ENCODE measurements around the gene PALMD.

Gene PALMD

DNA sequence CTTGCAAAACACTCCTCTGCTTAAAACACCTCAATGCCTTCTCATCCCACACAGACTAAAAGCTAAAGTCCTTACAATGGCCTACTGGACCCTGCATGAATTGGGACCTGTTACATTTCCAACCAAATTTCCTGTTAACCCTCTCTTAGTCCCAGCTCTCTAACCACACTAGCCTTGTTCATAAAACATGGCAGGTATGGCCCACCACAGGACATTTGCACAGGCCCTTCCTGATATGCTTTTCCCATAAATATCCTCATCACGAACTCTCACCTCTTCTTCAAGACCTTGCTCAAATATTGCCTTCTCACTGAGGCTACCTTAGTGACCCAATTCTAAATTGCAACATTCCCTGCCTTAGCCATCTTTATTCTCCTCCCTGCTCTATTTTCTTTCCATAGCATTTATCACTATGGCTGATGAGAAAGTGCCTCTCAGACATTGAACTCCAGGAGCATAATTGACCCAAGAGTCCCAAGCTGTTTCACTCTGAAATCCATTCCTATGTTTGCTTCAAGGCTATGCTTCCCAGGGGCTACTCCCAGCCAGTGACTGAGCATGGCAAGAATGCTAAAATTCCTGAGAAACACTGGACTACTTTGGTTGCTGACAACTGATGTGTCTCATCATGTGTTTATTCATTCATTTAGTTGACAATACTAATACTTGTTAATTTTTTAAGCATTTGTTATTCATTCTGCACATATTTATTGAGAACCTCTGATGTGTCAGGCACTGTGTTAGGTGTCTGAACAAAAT lies 2.7 kb upstream of the PALMD start:
- no peak overlapping the region for H3K4me3 ChIP-seq (ENCODE audit: low read length)
- TF ChIP-seq ZNF274 (IDR thresholded peaks at IDR 0.05; ENCODE audit: low read depth, low read length): no peak

DNA sequence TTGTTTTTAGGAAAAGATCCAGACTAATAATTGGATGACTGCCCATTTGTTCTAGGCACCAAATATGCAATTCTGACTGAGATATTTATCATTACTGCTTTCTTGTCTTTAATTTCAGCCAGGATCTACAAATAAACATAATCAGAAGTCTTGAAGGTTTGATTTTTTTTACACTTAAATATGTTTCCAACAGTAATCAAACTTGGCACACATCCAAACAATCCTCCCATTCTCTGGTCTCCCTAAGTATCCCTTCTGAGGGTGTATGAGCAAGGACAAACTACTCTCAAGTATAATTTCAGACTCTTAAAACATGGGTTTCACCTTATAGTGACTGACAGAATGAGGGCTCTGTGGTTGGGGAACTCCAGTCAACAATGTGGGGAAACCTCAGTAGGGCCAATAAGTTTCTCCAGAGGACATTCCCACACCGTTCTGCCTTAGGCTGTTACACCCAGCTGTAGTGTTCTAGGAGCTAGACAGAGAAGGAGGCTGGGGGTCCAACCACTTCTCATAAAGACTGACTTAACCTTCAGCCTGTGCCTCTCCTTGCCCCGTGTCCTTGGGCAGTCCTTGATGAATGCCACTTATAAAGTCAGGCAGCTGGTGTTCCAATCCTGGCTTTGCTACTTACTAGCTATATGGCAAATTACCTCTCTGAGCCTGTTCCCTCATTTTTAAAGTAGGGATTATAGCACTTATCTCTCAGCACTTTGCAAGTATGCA lies 1.5 kb upstream of the PALMD start:
- H3K4me3 ChIP-seq (ENCODE audit: low read length): no peak overlapping the region
- no peak for TF ChIP-seq ZNF274 (IDR thresholded peaks at IDR 0.05; ENCODE audit: low read depth, low read length)

GRCh38 chr1:99645203-99645602 lies 710 bp upstream of the PALMD start:
- no peak overlapping the region for H3K4me3 ChIP-seq (ENCODE audit: low read length)
- TF ChIP-seq ZNF274 (IDR thresholded peaks at IDR 0.05; ENCODE audit: low read depth, low read length): no peak

GRCh38 chr1:99646868-99647267 lies 955 bp downstream of the PALMD start:
- no peak for TF ChIP-seq ZNF274 (IDR thresholded peaks at IDR 0.05; ENCODE audit: low read depth, low read length)
- no peak overlapping the region for H3K4me3 ChIP-seq (ENCODE audit: low read length)

- TF ChIP-seq ZNF274 (IDR thresholded peaks at IDR 0.05; ENCODE audit: low read depth, low read length): no peak
- H3K4me3 ChIP-seq (ENCODE audit: low read length): no peak overlapping the region
Measured at GRCh38 chr1:99647490-99647889, 1.6 kb downstream of the PALMD start.

- TF ChIP-seq ZNF274 (IDR thresholded peaks at IDR 0.05; ENCODE audit: low read depth, low read length): no peak
Measured at GRCh38 chr1:99648107-99648506, 2.2 kb downstream of the PALMD start.

GRCh38 chr1:99650030-99650429 lies 4.1 kb downstream of the PALMD start:
- no peak for TF ChIP-seq ZNF274 (IDR thresholded peaks at IDR 0.05; ENCODE audit: low read depth, low read length)
- H3K4me3 ChIP-seq (ENCODE audit: low read length): no peak overlapping the region

More at GRCh38 chr1:99648107-99648506, 2.2 kb downstream of the PALMD start:
- no peak overlapping the region for H3K4me3 ChIP-seq (ENCODE audit: low read length)

DNA sequence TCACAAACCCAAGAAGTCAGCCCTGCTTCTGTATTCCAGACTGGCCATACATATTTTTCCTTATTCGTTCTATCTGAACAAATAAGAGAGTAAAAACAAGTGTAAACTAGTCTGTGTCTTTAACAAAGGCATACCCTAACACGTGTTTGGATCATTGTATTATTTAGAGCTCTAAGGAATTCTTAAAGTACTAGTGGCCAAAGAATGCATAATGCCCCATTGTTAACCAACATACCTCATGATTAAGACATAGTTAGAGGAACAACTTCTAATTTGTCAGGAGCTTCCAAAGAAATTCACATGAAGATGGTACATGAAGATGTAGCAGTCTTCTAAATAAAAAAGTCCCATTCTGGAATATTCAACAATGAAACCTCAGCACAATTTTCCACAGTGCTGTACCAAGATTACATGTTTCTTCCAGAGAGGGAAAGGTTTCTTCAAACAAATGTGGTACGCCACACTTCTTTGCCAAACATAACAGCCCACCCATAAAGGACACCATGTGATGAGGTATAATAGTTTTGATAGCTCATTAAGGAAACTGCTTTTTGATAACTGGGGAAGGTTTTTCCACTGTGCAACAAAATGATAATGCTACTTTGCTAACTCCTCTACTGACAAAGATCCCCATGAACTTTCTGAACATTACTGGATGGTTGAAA lies 5.0 kb downstream of the PALMD start:
- H3K4me3 ChIP-seq (ENCODE audit: low read length): no peak overlapping the region
- TF ChIP-seq ZNF274 (IDR thresholded peaks at IDR 0.05; ENCODE audit: low read depth, low read length): no peak

DNA sequence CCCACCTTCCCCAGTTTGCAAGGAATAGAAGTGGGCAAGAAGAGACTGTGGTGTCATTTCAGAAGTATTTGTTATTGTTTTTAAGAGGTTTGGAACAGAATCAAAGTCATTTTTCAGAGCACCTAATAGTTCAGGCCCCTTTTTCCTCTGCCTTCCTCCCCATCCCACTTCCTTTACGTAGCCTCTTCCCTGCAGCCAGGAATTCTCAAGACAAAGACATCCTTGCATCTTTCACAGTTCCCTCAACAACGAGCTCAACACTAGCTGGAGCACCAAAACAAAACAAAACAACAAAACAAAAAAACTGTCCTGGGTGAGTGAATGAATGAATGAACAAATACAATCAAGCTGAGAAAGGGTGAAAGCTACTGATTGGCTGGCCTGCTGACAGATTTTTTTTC lies 7.0 kb downstream of the PALMD start:
- no peak for TF ChIP-seq ZNF274 (IDR thresholded peaks at IDR 0.05; ENCODE audit: low read depth, low read length)
- H3K4me3 ChIP-seq (ENCODE audit: low read length): no peak overlapping the region

DNA sequence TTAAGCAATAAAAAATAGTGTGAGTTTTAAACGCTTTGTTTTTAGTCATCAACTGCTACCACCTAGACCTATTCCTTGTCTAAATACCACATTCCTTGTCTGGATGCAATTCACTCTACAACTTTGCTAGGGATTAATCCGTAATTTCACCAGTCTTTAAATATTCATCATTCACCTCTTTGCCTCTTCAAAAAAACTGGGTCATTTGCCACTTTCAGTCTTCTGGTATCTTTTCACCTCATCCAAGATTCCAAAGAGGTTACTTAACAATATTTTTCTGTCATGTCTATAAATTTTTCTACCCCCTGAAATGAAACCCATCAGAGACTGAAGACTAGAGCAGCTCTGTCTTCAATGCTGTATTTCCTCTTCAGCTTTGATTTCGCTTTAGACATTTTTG lies 9.5 kb downstream of the PALMD start:
- no peak overlapping the region for H3K4me3 ChIP-seq (ENCODE audit: low read length)
- TF ChIP-seq ZNF274 (IDR thresholded peaks at IDR 0.05; ENCODE audit: low read depth, low read length): no peak

GRCh38 chr1:99656701-99657100 lies 10.8 kb downstream of the PALMD start:
- TF ChIP-seq ZNF274 (IDR thresholded peaks at IDR 0.05; ENCODE audit: low read depth, low read length): no peak
- no peak overlapping the region for H3K4me3 ChIP-seq (ENCODE audit: low read length)

GRCh38 chr1:99657213-99658030 lies 11.5 kb downstream of the PALMD start:
- no peak overlapping the region for H3K4me3 ChIP-seq (ENCODE audit: low read length)
- TF ChIP-seq ZNF274 (IDR thresholded peaks at IDR 0.05; ENCODE audit: low read depth, low read length): no peak

DNA sequence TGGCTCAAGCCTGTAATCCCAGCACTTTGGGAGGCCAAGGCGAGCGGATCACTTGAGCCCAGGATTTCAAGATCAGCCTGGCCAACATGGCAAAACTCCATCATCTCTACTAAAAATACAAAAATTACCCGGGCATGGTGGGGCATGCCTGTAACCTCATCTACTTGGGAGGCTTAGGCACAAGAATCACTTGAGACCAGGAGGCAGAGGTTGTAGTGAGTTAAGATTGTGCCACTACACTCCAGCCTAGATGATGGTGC lies 12.0 kb downstream of the PALMD start:
- no peak overlapping the region for H3K4me3 ChIP-seq (ENCODE audit: low read length)
- no peak for TF ChIP-seq ZNF274 (IDR thresholded peaks at IDR 0.05; ENCODE audit: low read depth, low read length)

- TF ChIP-seq ZNF274 (IDR thresholded peaks at IDR 0.05; ENCODE audit: low read depth, low read length): no peak
- no peak overlapping the region for H3K4me3 ChIP-seq (ENCODE audit: low read length)
Measured at GRCh38 chr1:99659755-99660210, 13.9 kb downstream of the PALMD start.
